Right lobe of liver (tissue), 4 donors: ENCODE results near the gene DYNC2H1.

Experiments
- CTCF ChIP-seq, 4 donors: fragments of 200-600 bp in 3 of 4; fragments of 450-650 bp in 1 of 4; IDR thresholded peaks; one replicate each; pipeline versions ENCODE4 v1.5.1 to v1.8.0; 2016 to 2022; ENCODE audit warnings: antibody characterized with exemption in 4 of 4, mild to moderate bottlenecking in 2 of 4
- POLR2A ChIP-seq: fragments of 450-650 bp; IDR thresholded peaks from one replicate; pipeline ENCODE4 v1.6.1; 2017; ENCODE audit warnings: antibody characterized with exemption, mild to moderate bottlenecking
- donor health status: DM: no; HTN: no; CAD: no.
- donor health status: DM: no; HTN: no; CAD: no.
- donor health status: DM: no; HTN: yes; CAD: no.

- TF ChIP-seq CTCF (IDR thresholded peaks at IDR 0.05) (no peak), POLR2A (no peak)
These were observed 206.0 kb downstream of the DYNC2H1 start for GRCh38 chr11:103315248-103315647.
